ENCODE measurements around the gene MOGAT3.

The MOGAT3 gene

GRCh38 chr7:101232141-101232850 is 31.5 kb upstream of the MOGAT3 start:
- no CpG with 5 or more reads among the region's 52 CpGs for WGBS, 2 donors (ENCODE audit: extremely low coverage in 2 of 2, insufficient read length in 2 of 2, insufficient replicate concordance in 1 of 2)
- Histone ChIP-seq H3K18ac (ENCODE audit: low read length) (peak overlapping the region; percentile 91), H4K91ac (ENCODE audit: low read depth, low read length, poor library complexity) (no peak overlapping the region), H3K4me2 (ENCODE audit: insufficient read depth, low read length, poor library complexity, severe bottlenecking) (peak overlapping the region; percentile 83), H3K4ac (ENCODE audit: low read length) (no peak overlapping the region), H2AK5ac (ENCODE audit: low read depth, low read length) (no peak overlapping the region), H3K9ac (ENCODE audit: low read depth, low read length, poor library complexity) (no peak overlapping the region), H4K8ac (ENCODE audit: low read depth, low read length) (peak overlapping the region; percentile 43), H3K27me3 (ENCODE audit: control insufficient read depth in 3 of 3, insufficient read depth in 3 of 3, low read depth in 1 of 3, low read length in 3 of 3) (peaks cover 0 to 3% (median 0%) of the 10 kb centered on the region in 3 experiments), H2BK12ac (ENCODE audit: low read length) (no peak overlapping the region), H3K14ac (ENCODE audit: low read length) (peak overlapping the region; percentile 82), H2AFZ (ENCODE audit: low read length) (no peak overlapping the region), H3K23ac (ENCODE audit: low read depth, low read length, poor library complexity) (peak overlapping the region; percentile 98), H2BK5ac (ENCODE audit: low read length) (no peak overlapping the region), H3K4me3 (ENCODE audit: low read length in 2 of 2) (peak overlapping the region in 1 of 2 donors; percentile 58), H2BK15ac (ENCODE audit: low read length) (no peak overlapping the region), H3K4me1 (ENCODE audit: control insufficient read depth in 2 of 2, insufficient read depth in 1 of 2, low read depth in 1 of 2, low read length in 2 of 2) (peaks cover 0 to 2% of the 10 kb centered on the region in 2 donors), H3K27ac (replicated peaks; ENCODE audit: low read length) (no peak overlapping the region), H3K9me3 (replicated peaks in 1 of 2; ENCODE audit: control insufficient read depth in 2 of 2, insufficient read depth in 1 of 2, low read depth in 1 of 2, low read length in 2 of 2) (no peaks in the 10 kb centered on the region), H3K79me1 (ENCODE audit: low read depth, low read length) (no peaks in the 10 kb centered on the region), H2BK120ac (ENCODE audit: low read depth, low read length) (no peak overlapping the region), H3K36me3 (replicated peaks in 1 of 2; ENCODE audit: control insufficient read depth in 2 of 2, insufficient read depth in 2 of 2, low read length in 2 of 2) (peaks cover under 1 to 12% of the 10 kb centered on the region in 2 donors)
- DNase-seq (ENCODE audit: low spot score) = no peak

- Histone ChIP-seq H3K79me1 (ENCODE audit: low read depth, low read length) (no peaks in the 10 kb centered on the region), H2AFZ (ENCODE audit: low read length) (no peak overlapping the region), H4K8ac (ENCODE audit: low read depth, low read length) (no peak overlapping the region), H3K9ac (ENCODE audit: low read depth, low read length, poor library complexity) (no peak overlapping the region), H3K4ac (ENCODE audit: low read length) (no peak overlapping the region), H3K27me3 (ENCODE audit: control insufficient read depth in 3 of 3, insufficient read depth in 3 of 3, low read depth in 1 of 3, low read length in 3 of 3) (peaks cover 0 to 3% (median 0%) of the 10 kb centered on the region in 3 experiments), H2AK5ac (ENCODE audit: low read depth, low read length) (no peak overlapping the region), H2BK15ac (ENCODE audit: low read length) (no peak overlapping the region), H4K91ac (ENCODE audit: low read depth, low read length, poor library complexity) (no peak overlapping the region), H3K27ac (replicated peaks; ENCODE audit: low read length) (no peak overlapping the region), H3K4me3 (ENCODE audit: low read length in 2 of 2) (peak overlapping the region in 1 of 2 donors; percentile 42), H3K36me3 (replicated peaks in 1 of 2; ENCODE audit: control insufficient read depth in 2 of 2, insufficient read depth in 2 of 2, low read length in 2 of 2) (peaks cover 2 to 6% of the 10 kb centered on the region in 2 donors), H3K18ac (ENCODE audit: low read length) (no peak overlapping the region), H3K23ac (ENCODE audit: low read depth, low read length, poor library complexity) (no peak overlapping the region), H3K9me3 (replicated peaks in 1 of 2; ENCODE audit: control insufficient read depth in 2 of 2, insufficient read depth in 1 of 2, low read depth in 1 of 2, low read length in 2 of 2) (no peaks in the 10 kb centered on the region), H3K4me1 (ENCODE audit: control insufficient read depth in 2 of 2, insufficient read depth in 1 of 2, low read depth in 1 of 2, low read length in 2 of 2) (peaks cover 0 to 2% of the 10 kb centered on the region in 2 donors), H2BK5ac (ENCODE audit: low read length) (no peak overlapping the region), H2BK120ac (ENCODE audit: low read depth, low read length) (no peak overlapping the region), H3K14ac (ENCODE audit: low read length) (no peak overlapping the region), H3K4me2 (ENCODE audit: insufficient read depth, low read length, poor library complexity, severe bottlenecking) (peak overlapping the region; percentile 83), H2BK12ac (ENCODE audit: low read length) (no peak overlapping the region)
- no peak for DNase-seq (ENCODE audit: low spot score)
- no CpG with 5 or more reads among the region's 7 CpGs for WGBS, 2 donors (ENCODE audit: extremely low coverage in 2 of 2, insufficient read length in 2 of 2, insufficient replicate concordance in 1 of 2)
Observed at GRCh38 chr7:101231644-101232043, 30.8 kb upstream of the MOGAT3 start.

- no peak overlapping the region for H4K8ac ChIP-seq (ENCODE audit: low read depth, low read length)
- no CpG with 5 or more reads among the region's 9 CpGs for WGBS, 2 donors (ENCODE audit: extremely low coverage in 2 of 2, insufficient read length in 2 of 2, insufficient replicate concordance in 1 of 2)
- no peak overlapping the region for H2AK5ac ChIP-seq (ENCODE audit: low read depth, low read length)
- H3K27me3 ChIP-seq (ENCODE audit: control insufficient read depth in 3 of 3, insufficient read depth in 3 of 3, low read depth in 1 of 3, low read length in 3 of 3) = no peaks in the 10 kb centered on the region
- no peak overlapping the region for H3K4ac ChIP-seq (ENCODE audit: low read length)
- no peak for DNase-seq (ENCODE audit: low spot score)
- no peak overlapping the region for H2BK5ac ChIP-seq (ENCODE audit: low read length)
- no peak overlapping the region for H3K9ac ChIP-seq (ENCODE audit: low read depth, low read length, poor library complexity)
- no peak overlapping the region for H3K23ac ChIP-seq (ENCODE audit: low read depth, low read length, poor library complexity)
- H3K79me1 ChIP-seq (ENCODE audit: low read depth, low read length) = peaks cover 3% of the 10 kb centered on the region
- no peak overlapping the region for H2AFZ ChIP-seq (ENCODE audit: low read length)
- no peak overlapping the region for H2BK120ac ChIP-seq (ENCODE audit: low read depth, low read length)
- no peaks in the 10 kb centered on the region for H3K4me1 ChIP-seq (ENCODE audit: control insufficient read depth in 2 of 2, insufficient read depth in 1 of 2, low read depth in 1 of 2, low read length in 2 of 2)
- no peak overlapping the region for H3K18ac ChIP-seq (ENCODE audit: low read length)
- H3K4me3 ChIP-seq (ENCODE audit: low read length in 2 of 2) = no peak overlapping the region
- H4K91ac ChIP-seq (ENCODE audit: low read depth, low read length, poor library complexity) = no peak overlapping the region
- H3K14ac ChIP-seq (ENCODE audit: low read length) = no peak overlapping the region
- no peak overlapping the region for H3K27ac ChIP-seq (replicated peaks; ENCODE audit: low read length)
- H2BK15ac ChIP-seq (ENCODE audit: low read length) = no peak overlapping the region
- no peak overlapping the region for H3K4me2 ChIP-seq (ENCODE audit: insufficient read depth, low read length, poor library complexity, severe bottlenecking)
- no peaks in the 10 kb centered on the region for H3K9me3 ChIP-seq (replicated peaks in 1 of 2; ENCODE audit: control insufficient read depth in 2 of 2, insufficient read depth in 1 of 2, low read depth in 1 of 2, low read length in 2 of 2)
- peaks cover 12 to 31% of the 10 kb centered on the region in 2 donors for H3K36me3 ChIP-seq (replicated peaks in 1 of 2; ENCODE audit: control insufficient read depth in 2 of 2, insufficient read depth in 2 of 2, low read length in 2 of 2)
- H2BK12ac ChIP-seq (ENCODE audit: low read length) = no peak overlapping the region
Observed at GRCh38 chr7:101226721-101227120, 25.9 kb upstream of the MOGAT3 start.

- H2AFZ ChIP-seq (ENCODE audit: low read length) = no peak overlapping the region
- no peaks in the 10 kb centered on the region for H3K9me3 ChIP-seq (replicated peaks in 1 of 2; ENCODE audit: control insufficient read depth in 2 of 2, insufficient read depth in 1 of 2, low read depth in 1 of 2, low read length in 2 of 2)
- H3K79me1 ChIP-seq (ENCODE audit: low read depth, low read length) = peaks cover 3% of the 10 kb centered on the region
- no peak overlapping the region for H3K4ac ChIP-seq (ENCODE audit: low read length)
- H3K23ac ChIP-seq (ENCODE audit: low read depth, low read length, poor library complexity) = no peak overlapping the region
- H2BK12ac ChIP-seq (ENCODE audit: low read length) = no peak overlapping the region
- H3K18ac ChIP-seq (ENCODE audit: low read length) = no peak overlapping the region
- no peak overlapping the region for H3K4me2 ChIP-seq (ENCODE audit: insufficient read depth, low read length, poor library complexity, severe bottlenecking)
- H2AK5ac ChIP-seq (ENCODE audit: low read depth, low read length) = no peak overlapping the region
- H3K36me3 ChIP-seq (replicated peaks in 1 of 2; ENCODE audit: control insufficient read depth in 2 of 2, insufficient read depth in 2 of 2, low read length in 2 of 2) = peaks cover 12 to 31% of the 10 kb centered on the region in 2 donors
- H4K8ac ChIP-seq (ENCODE audit: low read depth, low read length) = no peak overlapping the region
- H3K4me1 ChIP-seq (ENCODE audit: control insufficient read depth in 2 of 2, insufficient read depth in 1 of 2, low read depth in 1 of 2, low read length in 2 of 2) = no peaks in the 10 kb centered on the region
- no peak overlapping the region for H3K14ac ChIP-seq (ENCODE audit: low read length)
- no peak overlapping the region for H4K91ac ChIP-seq (ENCODE audit: low read depth, low read length, poor library complexity)
- no CpG with 5 or more reads among the region's 6 CpGs for WGBS, 2 donors (ENCODE audit: extremely low coverage in 2 of 2, insufficient read length in 2 of 2, insufficient replicate concordance in 1 of 2)
- no peak overlapping the region for H2BK15ac ChIP-seq (ENCODE audit: low read length)
- no peaks in the 10 kb centered on the region for H3K27me3 ChIP-seq (ENCODE audit: control insufficient read depth in 3 of 3, insufficient read depth in 3 of 3, low read depth in 1 of 3, low read length in 3 of 3)
- no peak overlapping the region for H2BK120ac ChIP-seq (ENCODE audit: low read depth, low read length)
- H3K4me3 ChIP-seq (ENCODE audit: low read length in 2 of 2) = no peak overlapping the region
- no peak for DNase-seq (ENCODE audit: low spot score)
- no peak overlapping the region for H3K9ac ChIP-seq (ENCODE audit: low read depth, low read length, poor library complexity)
- H2BK5ac ChIP-seq (ENCODE audit: low read length) = no peak overlapping the region
- no peak overlapping the region for H3K27ac ChIP-seq (replicated peaks; ENCODE audit: low read length)
Observed at GRCh38 chr7:101225650-101226049, 24.8 kb upstream of the MOGAT3 start.

Measured in neuronal stem cell (in vitro differentiated cells).